ENCODE data around the gene BAHD1.

The BAHD1 gene

DNA sequence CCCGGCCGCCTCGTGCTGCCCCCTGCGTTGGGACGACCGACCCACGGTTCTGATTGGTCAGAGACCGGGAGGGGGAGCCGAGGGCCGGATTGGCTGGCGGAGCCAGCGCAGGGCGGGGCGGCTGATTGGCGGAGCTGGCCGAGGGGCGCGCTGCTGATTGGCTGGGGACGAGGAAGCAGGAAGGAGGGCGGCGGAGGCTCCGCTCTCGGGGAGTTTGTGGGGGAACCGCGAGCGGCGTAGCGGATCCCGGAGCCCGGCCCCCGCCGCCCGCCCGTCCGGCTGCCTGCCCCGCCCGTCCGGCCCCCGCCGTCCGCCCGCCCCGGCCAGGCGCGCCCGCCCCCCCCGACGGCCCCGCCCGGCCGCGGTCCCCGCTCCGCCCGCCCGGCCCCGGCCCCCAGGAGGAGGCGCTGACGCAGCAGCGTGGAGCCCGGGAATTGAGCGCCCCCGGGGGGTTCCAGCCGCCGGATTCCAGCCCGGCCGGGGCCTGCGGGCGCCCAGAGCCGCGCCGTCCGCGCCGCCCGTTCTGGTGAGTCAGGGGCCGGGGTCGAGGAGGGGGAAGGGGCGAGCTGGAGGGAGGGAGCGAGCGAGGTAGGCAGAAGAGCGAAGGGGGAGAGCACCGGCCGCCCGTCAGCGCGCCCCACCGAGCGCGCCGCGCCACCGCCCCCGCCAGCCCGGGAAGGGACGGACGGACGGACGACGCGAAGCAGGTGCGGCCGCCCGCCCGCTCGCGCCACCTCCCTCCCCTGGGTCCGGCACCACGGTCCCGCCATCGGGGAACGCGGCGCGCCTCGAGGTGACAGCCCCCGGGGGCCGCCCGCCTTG is at the start of gene BAHD1:
Gene BAHD1, plus strand, starts transcription at position 211 of the 822 bp plus-strand sequence. CDS start 17,512 bp downstream, outside the sequence.
- DNase-seq, result peak; percentile 96

GRCh38 chr15:40392986-40393948 is 47.5 kb upstream of the BAHD1 start:
- no peak for DNase-seq

- no peak for DNase-seq
Measured at GRCh38 chr15:40397688-40398412, 42.9 kb upstream of the BAHD1 start.

DNA sequence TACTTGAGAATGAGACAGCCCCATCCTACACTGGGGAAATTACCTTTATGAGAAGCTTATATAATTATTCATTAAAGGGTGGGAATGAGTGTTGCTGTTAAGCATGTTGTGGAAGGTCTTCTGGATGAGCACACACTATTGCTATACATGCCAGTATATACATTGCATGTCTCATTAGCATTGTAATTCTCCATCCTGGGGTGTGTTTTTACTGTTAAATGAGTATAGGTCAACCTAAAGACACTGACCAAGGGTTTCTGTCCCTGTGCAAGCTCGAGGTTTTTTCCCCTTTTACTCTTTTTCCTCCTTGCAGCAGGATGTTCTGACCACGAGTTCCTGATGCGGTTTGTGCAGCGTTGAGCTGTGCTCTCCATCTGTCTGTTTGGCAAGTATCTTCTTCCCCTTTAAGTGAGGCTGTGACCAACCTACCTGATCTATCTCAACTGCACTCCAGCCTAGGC is 42.3 kb upstream of the BAHD1 start:
- DNase-seq, result peak; percentile 20

GRCh38 chr15:40399370-40399769 is 41.4 kb upstream of the BAHD1 start:
- no peak for DNase-seq

GRCh38 chr15:40405501-40406381 is 35.0 kb upstream of the BAHD1 start, which contains the start of gene IVD:
Gene IVD, plus strand, starts transcription at chr15:40405795. Its CDS starts 33 bp downstream, at chr15:40405828.
- peak; percentile 89 for DNase-seq

DNA sequence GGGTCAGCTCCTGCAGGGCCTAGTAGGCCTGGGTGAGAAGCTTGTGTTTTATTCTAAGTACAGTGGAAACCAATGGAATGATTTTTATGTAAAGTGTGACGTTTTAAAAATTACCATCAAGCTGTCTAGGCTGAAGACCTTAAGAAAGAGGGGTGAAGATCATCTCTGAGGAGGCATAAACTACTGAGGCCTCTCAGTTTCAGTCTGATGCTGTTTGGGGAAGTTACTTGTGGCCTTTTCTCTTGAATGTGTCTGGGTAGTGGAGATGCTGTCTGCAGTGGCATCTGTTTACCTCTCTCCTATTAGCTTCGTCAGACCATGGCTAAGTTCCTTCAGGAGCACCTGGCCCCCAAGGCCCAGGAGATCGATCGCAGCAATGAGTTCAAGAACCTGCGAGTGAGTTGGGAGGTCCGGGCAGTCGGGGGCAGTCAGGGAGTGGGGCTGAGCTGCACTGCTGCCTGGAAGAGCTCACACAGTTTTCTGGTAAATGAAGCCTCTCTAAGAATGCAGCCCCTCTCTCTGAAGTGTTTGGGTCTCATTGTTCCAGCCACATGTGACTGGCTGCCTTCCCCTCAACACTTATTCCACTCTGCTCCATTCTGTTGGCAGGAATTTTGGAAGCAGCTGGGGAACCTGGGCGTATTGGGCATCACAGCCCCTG is 33.3 kb upstream of the BAHD1 start:
- no peak for DNase-seq

DNA sequence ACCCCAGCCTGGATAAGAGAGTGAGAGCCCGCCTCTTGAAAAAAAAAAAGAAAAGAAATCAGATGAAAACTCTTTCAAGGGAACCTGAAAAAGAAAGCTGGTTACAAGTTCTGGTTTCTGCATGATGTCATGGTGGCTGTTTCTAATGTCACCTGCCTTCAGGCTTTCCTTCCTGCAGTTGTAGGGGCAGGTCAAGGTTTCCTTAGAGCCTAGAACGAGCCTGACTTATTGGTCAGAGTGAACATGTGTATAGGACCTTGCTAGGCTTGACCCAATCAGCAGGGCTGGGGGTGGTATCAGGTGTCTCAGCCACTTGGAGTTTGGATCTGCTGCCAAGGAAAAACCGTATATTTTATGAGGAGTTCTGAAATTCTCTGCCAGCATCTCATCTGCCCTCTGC is 31.4 kb upstream of the BAHD1 start:
- DNase-seq, result no peak

DNA sequence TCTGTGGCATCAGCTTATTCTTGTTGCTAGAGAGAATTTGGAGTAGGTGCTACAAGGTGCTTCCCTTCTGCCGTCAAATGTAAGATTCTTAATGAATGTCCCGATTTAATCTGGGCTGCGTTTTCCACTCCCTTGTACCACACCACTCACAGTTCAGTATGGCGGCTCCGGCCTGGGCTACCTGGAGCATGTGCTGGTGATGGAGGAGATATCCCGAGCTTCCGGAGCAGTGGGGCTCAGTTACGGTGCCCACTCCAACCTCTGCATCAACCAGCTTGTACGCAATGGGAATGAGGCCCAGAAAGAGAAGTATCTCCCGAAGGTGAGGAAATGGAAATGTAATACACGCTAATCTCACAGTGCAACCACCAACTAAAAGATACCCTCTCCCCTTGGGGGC is 30.3 kb upstream of the BAHD1 start:
- no peak for DNase-seq

DNA sequence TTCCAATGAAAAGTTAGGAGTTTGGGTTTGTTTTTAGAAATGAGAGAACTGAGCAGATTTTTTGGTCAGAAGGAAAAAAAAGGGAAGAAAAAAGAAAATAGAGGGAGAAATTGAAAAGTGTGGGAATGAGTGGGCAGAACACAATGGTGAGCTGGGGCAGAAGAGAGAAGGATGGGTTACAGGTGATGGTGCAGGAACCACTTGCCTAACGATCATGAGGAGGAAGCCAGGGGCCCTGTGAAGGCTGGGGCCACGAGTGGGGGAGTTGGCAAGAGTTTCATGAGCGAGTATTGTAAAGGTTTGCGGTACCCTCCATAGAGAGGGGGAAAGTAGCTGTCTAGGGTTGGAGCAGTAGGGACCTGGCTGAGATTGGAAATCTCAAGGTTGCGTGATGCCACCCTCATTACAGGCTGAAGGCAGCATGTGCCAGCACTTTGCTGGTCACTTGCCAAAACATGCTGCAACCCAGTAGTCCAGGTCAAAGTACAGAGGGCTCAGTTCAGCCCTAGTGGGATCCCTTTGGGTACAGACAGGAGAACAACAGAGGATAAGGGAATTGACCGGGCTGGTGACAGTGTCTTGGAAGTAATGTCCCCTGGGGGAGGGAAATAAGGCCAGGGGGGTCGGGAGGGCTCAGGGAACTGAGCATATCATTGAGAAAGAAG is 28.5 kb upstream of the BAHD1 start:
- DNase-seq, result no peak

GRCh38 chr15:40413036-40413435 is 27.7 kb upstream of the BAHD1 start:
- no peak for DNase-seq

- DNase-seq, result no peak
Measured at GRCh38 chr15:40414816-40415215, 25.9 kb upstream of the BAHD1 start.

DNA sequence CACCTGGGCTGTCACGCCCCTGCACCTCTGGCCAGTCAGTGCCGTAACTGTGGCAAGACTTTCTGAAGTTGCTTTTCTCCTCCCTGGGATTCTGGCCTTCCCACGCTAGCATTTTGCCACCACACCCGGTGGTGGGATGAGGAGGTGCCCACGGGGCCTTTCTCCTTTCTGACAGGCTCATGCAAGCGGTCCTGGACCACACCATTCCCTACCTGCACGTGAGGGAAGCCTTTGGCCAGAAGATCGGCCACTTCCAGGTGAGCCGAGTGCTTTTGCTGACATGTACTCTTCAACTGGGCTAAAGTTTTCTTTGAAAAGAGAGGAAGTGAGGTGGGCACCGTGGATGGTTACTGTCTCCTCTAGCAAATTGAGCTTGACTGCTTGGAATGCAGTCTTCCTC is 25.5 kb upstream of the BAHD1 start:
- DNase-seq, result no peak

- no peak for DNase-seq
Measured at GRCh38 chr15:40416056-40416455, 24.7 kb upstream of the BAHD1 start.

DNA sequence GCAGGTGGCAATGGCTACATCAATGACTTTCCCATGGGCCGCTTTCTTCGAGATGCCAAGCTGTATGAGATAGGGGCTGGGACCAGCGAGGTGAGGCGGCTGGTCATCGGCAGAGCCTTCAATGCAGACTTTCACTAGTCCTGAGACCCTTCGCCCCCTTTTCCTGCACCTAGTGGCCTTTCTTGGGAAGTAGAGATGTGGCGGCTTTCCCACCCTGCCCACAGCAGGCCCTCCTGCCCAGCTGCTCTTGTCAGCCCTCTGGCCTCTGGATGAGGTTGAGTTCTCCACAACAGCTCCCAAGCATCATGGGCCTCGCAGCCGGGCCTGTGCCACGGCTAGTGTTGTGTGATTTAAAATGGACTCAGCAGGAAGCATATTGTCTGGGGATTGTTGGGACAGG is 22.6 kb upstream of the BAHD1 start:
- no peak for DNase-seq

DNA sequence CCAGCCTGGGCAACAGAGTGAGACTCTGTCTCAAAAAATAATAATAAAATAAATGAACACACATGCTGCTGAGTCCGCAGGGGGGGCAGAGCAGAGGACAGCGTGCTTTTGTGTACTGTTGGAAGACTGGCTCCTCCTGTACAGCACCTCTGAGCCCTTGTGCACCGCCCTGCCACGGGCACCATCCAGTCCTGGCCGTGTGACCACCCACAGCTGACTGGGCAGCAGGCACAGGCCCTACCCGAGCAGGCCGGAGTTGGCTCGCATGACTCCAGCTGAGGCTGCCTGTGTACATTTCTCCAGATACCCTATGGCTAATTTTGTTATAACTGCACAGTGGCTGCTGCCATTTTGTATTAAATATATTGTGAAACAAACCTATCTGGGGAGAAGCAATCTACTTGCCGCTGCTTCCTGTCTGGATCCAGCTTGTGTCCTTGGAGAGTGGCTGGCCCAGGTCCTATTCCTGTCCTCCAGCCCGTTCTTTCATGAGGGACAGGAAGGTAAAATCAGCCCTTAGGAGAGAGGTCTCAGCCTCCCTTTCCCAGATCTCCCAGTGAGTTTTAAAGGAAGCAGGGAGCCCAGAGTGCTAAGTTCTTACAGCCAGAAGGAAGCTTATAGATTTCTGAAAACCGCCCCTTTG is 20.6 kb upstream of the BAHD1 start:
- no peak for DNase-seq

DNA sequence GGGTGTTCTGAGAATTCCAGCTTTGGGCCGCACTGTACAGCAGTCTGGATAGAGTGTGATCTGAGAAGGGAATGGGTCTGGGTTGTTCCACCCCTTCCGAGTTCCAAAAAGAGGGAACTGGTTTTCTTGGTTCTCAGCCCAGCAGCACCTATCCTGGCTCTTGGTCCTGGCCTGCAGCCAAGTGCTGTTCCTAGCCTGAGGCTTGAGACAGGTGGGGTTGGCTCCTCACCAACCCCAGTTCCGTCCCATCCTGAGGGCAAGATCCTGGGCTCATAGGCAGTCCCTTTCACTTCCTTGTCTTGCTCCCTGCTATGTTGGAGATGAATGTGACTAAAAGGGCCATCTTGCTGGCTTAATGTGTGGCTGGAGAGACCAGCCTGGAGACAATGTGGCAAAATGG is 20.0 kb upstream of the BAHD1 start:
- no peak for DNase-seq

GRCh38 chr15:40421246-40422157 is 19.3 kb upstream of the BAHD1 start:
- peak; percentile 80 for DNase-seq
